HT1080 (cell line): ENCODE data around the gene HBP1. TPM values are rescaled to one million over a fixed set of nuclear protein-coding genes. Genes with fewer than 3 reads are reported as not detected.
"Not testable (repeated sequence)": the region's sequence is repeated elsewhere in the genome, so short reads cannot be mapped to it uniquely, and the experiment has no call there.

ENCODE experiments used
- DNase-seq: peaks from one replicate; pipeline ENCODE4 v3.0.0-alpha.2; 2015; ENCODE audit warnings: low read depth
- total RNA-seq: library from RNA; depleted of rRNA; stranded (reverse); fragments of >200 nt; shearing (Covaris generic); gene quantifications from 2 replicates; pipeline ENCODE4 v1.2.3, GENCODE V29; 2014; rRNA removed

Gene HBP1
- total RNA-seq, 1 experiment from 2014 or later, result 25.9 TPM

DNA sequence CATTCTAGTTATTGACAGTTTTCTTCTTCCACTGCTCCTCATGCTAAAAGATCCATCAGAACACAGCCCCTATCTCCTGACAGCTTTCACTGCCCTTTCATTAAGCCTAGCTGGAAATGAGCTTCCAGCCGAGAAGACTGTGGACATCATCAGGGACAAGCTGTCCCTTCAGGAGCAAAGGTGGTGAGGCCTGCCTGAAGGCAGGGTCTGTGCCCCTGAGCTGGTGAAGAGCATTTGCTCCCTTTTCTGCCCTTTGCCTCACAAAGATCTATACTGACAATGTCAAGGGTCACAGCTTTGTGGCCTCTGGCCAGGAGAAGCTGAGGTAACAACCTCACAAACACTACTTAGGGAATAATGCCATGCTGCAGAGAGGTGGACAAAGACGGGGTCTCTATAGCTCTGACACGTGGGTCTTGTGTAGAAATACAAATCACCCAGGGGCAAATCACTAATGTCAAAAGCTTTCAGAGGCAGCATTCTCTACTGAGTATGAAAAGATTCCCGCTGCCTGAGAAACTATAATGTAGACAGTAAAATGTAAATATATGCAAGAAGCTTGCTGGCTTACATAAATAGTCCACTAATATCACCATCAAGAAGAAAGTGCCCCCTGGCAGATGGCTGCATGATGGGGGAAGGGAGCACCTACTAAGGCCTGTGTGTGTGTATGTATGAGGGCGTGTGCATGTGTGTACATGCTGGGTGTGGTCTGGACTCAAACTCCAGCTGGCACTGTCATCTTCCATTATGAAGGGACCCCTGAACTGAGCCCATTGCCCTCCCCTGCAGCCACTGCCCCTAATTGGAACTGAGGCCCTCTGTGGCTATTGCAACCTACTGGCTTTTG lies 55.8 kb downstream of the HBP1 start:
- no peak for DNase-seq

DNA sequence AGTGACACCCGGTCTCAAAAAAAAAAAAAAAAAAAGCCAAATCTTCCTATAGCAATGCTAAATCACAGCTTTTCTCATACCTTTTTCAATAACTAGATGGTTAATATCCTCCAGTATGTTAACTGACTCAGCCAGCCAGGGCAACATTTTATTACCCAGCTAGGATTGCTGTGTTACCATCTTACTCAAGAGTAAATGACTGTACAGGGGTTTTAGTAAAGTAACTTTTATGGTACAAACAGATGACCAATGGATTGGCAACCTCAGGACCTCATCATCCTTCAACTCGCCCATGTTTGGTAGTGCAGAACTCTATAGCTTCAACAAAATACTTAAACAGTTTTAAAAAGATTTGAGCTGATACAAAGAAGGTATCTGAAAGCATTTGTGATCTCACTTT lies 59.5 kb downstream of the HBP1 start:
- DNase-seq, result no peak

DNA sequence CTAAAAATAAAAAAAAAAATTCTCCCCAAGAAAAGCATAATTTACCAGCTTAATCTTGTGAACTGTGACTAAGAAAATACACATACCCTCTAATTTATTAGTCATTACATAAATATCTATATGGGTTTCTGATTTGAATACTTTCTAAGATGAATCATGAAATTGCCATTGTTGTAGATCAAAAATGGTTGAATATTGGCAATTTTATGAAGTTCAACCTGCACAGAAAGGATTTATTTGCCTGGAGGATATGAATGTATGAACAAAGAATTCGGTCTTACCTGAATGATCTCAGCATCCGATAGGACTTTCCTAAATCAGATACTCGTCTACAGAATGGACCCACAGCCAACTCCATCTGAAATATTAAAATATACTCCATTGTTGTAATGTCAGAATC lies 61.5 kb downstream of the HBP1 start:
- DNase-seq, result peak; percentile 36

DNA sequence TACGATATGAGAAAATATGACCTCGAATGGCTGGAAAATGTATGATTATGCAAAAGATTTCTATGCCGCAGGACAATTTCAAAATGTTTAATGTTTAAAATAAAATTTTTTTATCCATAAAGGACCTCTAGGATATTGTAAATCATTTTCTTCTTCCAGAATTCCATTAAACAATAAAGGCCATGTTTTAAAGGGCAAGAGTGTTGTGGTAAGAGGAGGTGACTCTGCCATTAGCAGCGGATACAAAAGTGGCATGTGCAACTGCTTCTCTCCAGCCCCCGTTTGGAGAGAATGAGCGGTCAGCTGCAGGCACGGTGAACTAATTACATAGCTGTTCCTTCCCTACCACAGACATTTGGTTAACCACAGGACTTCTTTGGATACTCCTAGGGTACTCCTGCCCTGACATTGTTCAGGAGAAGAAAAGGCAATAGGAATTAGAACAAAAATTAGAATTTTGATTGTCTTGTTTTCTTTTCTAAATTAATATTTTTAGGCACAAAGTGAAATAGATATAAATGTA lies 63.8 kb downstream of the HBP1 start:
- peak; percentile 36 for DNase-seq

DNA sequence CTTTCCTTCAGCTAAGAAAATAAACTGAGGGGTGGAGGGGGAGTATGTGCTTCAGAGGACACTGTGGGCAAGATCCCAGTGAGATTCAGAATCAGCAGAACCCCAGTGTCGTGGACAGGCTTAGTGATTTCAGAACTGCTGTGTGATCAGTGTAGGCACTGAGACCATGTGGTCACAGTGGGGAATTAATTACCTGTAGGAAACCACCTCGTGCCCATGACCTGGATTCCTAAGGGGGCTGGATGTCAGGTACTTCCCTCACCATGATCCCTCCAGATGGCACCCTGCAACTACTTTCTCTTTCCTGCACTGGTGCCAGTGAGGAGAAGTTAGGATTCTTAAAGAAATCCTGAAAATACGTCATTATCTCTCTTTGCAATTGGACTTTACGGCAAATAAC lies 64.4 kb downstream of the HBP1 start:
- no peak for DNase-seq

DNA sequence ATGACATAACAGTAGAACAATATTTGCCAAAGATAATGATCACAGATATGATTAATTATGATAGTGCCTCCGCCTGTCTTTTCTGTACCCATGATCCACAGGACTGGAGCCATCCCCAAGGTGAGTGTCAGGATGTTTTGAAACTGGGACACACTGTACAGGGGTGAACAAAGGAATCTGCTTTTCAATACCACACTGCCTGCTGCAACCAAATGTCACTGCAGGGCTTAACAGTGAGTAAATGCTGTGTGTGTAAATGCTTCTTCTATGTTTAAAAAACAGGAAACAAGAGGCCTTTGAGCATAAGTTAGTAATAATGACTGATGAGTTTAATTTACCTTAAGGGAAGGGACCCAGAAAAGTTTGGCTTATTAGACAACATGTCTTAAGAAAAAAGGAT lies 65.2 kb downstream of the HBP1 start:
- no peak for DNase-seq

DNA sequence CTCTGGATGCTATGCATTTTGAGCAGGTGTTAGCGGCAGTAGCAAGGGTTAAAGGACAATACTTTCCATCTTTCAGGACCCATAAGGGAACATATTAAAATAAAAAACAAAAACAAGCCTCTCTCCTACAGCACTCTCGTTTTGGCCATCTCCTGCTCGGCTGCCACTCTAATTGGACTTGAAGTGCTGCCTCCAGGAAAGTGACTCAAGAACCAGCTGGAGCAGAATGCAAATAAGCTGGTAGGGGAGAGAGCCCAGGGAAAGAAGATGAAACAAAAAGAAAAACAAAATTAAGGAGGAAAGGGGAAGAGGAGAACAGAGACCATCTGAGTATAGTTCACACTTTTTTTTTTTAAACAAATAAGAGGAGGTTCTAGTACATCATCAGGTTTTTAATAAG lies 65.6 kb downstream of the HBP1 start:
- no peak for DNase-seq

DNA sequence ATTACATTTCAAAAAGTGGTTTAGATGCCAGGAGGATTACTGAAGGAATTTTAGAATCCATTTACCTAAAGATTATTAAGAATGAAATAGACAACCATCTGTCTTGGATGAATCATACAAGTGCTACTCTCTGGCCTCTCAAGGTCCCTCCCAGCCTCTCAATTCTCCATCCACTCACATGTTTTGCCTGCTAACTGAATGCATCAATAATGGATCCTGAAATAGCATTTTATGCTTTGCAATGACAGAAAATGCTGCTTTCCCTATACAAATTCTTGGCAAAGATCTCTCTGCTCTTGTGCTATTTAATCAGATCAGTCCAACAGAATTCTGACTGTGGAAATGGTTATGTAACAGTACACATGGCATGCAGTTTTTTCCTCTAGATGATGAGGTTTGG lies 68.1 kb downstream of the HBP1 start:
- DNase-seq, result no peak

DNA sequence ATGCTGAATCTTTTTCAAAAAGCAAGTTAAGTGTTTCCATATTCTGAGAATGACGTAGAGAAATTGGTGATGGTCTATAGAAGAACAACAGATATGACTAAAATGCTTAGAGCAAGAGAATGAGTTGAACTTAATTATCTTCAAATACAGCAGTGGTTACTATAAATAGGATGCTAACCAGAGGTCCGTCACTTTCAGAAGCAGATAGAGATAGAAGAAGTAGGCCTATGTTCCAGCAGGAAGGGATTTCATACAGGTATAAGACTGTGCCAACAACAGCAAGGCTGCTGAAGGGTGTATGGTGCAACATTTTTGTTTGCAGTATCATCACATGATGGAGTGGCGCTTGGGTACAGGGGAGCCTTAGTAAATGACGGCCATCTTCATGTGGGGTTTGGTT lies 68.6 kb downstream of the HBP1 start:
- no peak for DNase-seq

DNA sequence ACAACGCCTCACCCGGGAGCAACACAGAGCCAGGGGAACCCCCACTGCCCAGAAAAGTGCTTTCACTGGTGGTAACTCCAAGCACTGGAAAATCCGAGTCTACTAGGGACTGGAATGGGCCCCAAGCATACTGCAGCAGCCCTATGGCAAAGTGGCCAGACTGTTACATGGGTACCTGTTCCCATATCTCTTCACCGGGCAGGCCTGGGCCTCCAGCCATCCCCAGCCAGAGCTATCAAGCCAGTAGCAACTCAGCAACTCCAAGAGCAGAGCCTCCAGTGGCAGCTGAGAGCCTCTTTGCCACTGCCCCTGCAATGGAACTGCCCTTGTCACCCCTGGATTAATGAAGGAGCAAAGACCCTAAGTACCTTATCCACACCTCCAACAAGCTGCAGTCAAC lies 73.5 kb downstream of the HBP1 start:
- no peak for DNase-seq

DNA sequence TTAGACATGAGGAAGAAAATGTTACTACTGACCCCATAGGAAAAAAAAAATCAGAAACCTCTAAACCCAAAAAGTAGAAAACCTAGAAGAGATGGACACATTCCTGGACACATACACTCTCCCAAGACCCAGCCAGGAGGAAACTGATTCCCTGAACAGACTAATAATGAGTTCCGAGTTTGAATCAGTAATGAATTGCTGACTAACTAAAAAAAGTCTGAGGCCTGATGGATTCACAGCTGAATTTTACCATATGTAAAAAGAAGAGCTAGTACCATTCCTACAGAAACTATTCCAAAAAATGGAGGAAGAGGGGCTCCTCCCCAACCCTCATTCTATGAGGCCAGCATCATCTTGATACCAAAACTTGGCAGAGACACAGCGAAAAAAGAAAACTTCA lies 75.8 kb downstream of the HBP1 start:
- DNase-seq, result no peak

DNA sequence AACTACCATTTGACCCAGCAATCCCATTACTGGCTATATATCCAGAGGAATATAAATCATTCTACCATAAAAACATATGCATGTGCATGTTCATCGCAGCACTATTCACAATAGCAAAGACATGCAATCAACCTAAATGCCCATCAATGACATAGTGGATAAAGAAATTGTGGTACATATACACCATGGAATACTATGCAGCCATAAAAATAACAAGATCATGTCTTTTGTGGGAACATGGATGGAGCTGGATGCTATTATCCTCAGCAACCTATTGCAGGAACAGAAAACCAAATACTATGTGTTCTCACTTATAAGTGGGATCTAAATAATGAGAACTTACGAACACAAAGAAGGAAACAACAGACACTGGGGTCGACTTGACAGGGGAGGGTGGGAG lies 78.0 kb downstream of the HBP1 start:
- not testable (repeated sequence) for DNase-seq

DNA sequence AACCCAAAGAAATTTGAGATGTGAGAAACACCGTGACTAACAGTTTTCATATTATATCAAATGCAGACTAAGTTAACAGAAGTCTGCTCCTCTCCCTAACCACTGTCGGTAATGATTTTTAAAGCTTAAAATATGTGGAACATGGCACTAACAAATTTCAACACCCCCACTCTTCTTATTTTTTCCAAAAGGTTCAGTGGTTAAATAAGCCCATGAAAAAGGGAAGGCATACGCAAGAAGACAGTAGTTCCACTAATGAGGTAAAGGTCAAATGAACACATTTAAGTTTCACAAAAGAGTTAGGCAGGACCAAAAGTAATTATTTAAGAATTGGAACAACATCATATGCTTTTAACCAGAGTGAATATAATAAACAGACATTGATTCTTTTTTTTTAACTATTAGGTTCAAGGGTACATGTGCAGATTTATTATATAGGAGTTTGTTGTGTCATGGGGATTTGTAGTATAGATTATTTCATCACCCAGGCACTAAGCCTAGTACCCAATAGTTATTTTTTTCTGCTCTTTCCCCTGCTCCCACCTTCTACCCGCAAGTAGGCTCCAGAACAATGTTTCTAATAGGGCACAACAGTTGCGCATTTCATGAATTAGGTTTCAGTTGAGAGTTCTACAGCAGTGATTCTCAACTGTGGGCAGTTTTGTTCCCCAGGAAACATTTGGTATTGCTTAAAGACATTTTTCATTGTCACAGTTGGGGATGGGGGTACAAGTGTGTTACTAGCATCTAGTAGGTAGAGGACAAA lies 79.9 kb downstream of the HBP1 start:
- DNase-seq, result no peak

DNA sequence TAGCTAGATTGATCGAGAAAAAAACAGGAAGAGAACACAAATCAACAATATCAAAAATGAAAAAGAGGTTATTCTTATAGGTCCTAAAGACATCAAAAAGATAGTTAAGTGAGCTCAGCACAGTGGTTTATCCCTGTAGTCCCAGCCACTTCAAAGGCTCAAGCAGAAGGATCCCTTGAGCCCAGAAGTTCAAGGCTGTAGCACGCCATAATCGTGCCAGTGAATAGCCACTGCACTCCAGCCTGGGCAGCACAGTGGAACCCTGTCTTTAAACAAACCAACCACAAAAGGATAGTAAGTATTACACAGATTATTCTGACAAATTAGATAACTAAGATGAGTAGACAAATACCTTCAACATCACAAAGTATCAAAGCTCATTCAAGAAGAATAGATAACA lies 83.2 kb downstream of the HBP1 start:
- no peak for DNase-seq

Other genes starting within 250 kb of the HBP1 start
- 11.8 and 14.7 TPM in 2 replicates for gene PRKAR2B, start 124.3 kb upstream of the HBP1 start, total RNA-seq